T follicular helper cell (primary cell): ENCODE data around the gene RUFY3.
"Not testable (repeated sequence)": the region's sequence is repeated elsewhere in the genome, so short reads cannot be mapped to it uniquely, and the experiment has no call there.

Experiments used
- DNase-seq: peaks from one replicate; pipeline ENCODE4 v3.0.0-alpha.2; 2020; ENCODE audit warnings: low read depth

Gene RUFY3

GRCh38 chr4:70840631-70841030 is 118.9 kb downstream of the RUFY3 start:
- DNase-seq, result not testable (repeated sequence)

GRCh38 chr4:70841211-70841610 is 119.4 kb downstream of the RUFY3 start:
- DNase-seq, result no peak

- DNase-seq, result no peak
These were observed 120.2 kb downstream of the RUFY3 start for GRCh38 chr4:70841951-70842350.

GRCh38 chr4:70842761-70843435 is 121.1 kb downstream of the RUFY3 start:
- no peak for DNase-seq

GRCh38 chr4:70844180-70844579 is 122.4 kb downstream of the RUFY3 start:
- DNase-seq, result no peak

- no peak for DNase-seq
These were observed 127.5 kb downstream of the RUFY3 start for GRCh38 chr4:70849291-70849690.

- no peak for DNase-seq
These were observed 133.7 kb downstream of the RUFY3 start for GRCh38 chr4:70855464-70855863.
